ENCODE results near the gene GPT2.

GPT2 gene

DNA sequence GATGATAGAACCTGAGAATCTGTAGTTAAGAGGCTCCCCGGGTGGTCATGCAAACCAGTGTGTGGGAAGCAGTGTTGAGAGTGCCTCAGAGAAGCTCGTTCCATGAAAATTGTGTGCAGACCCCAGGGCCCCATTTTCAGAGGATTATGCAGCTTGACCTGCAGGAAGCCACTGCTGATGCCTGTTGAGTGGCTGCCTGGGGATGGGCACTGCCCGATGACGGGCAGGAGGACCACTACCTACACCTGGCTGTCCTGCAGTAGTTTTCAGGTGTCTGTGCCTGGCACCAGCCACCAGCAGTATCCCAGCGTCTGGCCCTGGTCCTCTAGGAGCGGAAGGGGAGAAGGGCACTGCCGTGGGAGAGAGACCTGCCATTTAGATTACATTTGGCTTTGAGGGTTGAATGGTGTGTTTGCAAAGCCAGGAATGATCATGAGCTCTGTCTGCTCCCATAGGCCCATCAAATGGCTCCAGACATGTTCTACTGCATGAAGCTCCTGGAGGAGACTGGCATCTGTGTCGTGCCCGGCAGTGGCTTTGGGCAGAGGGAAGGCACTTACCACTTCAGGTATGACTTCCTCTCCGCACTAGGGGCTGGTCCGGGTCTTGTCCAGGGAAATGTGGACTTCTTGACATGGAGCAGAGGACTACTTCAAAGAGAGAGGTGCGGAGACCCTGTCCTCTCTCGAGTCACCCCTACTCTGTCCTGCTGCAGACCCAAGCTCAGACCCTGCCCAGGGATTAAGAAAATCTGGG, 42.5 kb downstream of the GPT2 start:
- no peak overlapping the region for H3K27ac ChIP-seq
- peaks cover 54% of the 10 kb centered on the region for H3K36me3 ChIP-seq
- no peaks in the 10 kb centered on the region for H3K9me3 ChIP-seq (ENCODE audit: severe bottlenecking)
- H3K27me3 ChIP-seq (ENCODE audit: insufficient read depth, low read depth, severe bottlenecking) = no peaks in the 10 kb centered on the region
- TF ChIP-seq CTCF (IDR thresholded peaks at IDR 0.05; ENCODE audit: low read depth, low read length) = no peak
- H3K4me3 ChIP-seq (ENCODE audit: low read depth, low read length) = no peak overlapping the region
- DNase-seq = no peak

- H3K9me3 ChIP-seq (ENCODE audit: severe bottlenecking) = no peaks in the 10 kb centered on the region
- H3K4me3 ChIP-seq (ENCODE audit: low read depth, low read length) = no peak overlapping the region
- H3K27me3 ChIP-seq (ENCODE audit: insufficient read depth, low read depth, severe bottlenecking) = no peaks in the 10 kb centered on the region
- H3K36me3 ChIP-seq = peaks cover 50% of the 10 kb centered on the region
- TF ChIP-seq CTCF (IDR thresholded peaks at IDR 0.05; ENCODE audit: low read depth, low read length) = no peak
- no peak for DNase-seq
- no peak overlapping the region for H3K27ac ChIP-seq
Measured at GRCh38 chr16:46927273-46927672, 43.1 kb downstream of the GPT2 start.

DNA sequence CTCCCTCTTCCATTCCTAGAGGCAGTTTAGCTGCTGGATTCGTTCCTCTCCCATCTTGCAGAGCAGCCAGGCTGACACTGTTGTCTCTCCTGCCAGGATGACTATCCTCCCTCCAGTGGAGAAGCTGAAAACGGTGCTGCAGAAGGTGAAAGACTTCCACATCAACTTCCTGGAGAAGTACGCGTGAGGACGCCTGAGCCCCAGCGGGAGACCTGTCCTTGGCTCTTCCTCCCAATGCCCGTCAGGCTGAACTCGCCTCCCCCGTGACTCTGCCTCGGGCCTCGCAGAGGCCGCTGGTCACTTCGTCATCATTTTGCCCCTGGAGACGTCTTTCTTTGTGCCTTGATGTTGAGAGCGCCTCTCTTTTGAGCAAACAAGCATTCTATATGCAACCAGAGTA, 44.6 kb downstream of the GPT2 start:
- no peak for DNase-seq
- H3K4me3 ChIP-seq (ENCODE audit: low read depth, low read length) = no peak overlapping the region
- H3K36me3 ChIP-seq = peaks cover 36% of the 10 kb centered on the region
- TF ChIP-seq CTCF (IDR thresholded peaks at IDR 0.05; ENCODE audit: low read depth, low read length) = no peak
- H3K27ac ChIP-seq = no peak overlapping the region
- no peaks in the 10 kb centered on the region for H3K27me3 ChIP-seq (ENCODE audit: insufficient read depth, low read depth, severe bottlenecking)
- no peaks in the 10 kb centered on the region for H3K9me3 ChIP-seq (ENCODE audit: severe bottlenecking)

GRCh38 chr16:46929378-46930332, 45.5 kb downstream of the GPT2 start:
- Histone ChIP-seq H3K4me3 (ENCODE audit: low read depth, low read length) (no peak overlapping the region), H3K27me3 (ENCODE audit: insufficient read depth, low read depth, severe bottlenecking) (no peaks in the 10 kb centered on the region), H3K36me3 (peaks cover 29% of the 10 kb centered on the region), H3K27ac (no peak overlapping the region), H3K9me3 (ENCODE audit: severe bottlenecking) (no peaks in the 10 kb centered on the region)
- DNase-seq = peak; percentile 69
- TF ChIP-seq CTCF (IDR thresholded peaks at IDR 0.05; ENCODE audit: low read depth, low read length) = peak; percentile 94

DNA sequence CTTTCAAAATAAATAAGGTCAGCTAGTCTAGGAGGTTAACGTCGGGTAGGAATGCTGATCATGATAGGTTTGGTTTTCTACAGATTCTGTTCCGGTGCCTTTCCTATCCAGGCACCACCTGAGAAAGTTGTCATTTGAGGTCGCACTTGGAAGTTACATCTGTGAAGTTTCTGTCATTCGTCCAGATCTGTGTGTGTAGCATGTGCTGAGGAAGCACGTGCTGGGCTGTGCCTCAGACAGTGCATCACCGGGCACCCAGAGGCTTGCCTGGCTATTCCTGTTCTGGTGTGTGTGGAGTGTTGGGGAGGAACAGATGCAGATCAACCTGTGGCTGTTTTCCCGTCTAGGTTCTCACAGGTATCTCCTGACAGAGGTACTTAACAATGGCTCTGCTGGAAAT, 46.7 kb downstream of the GPT2 start:
- Histone ChIP-seq H3K27me3 (ENCODE audit: insufficient read depth, low read depth, severe bottlenecking) (no peaks in the 10 kb centered on the region), H3K36me3 (peaks cover 23% of the 10 kb centered on the region), H3K4me3 (ENCODE audit: low read depth, low read length) (no peak overlapping the region), H3K9me3 (ENCODE audit: severe bottlenecking) (no peaks in the 10 kb centered on the region), H3K27ac (no peak overlapping the region)
- TF ChIP-seq CTCF (IDR thresholded peaks at IDR 0.05; ENCODE audit: low read depth, low read length) = no peak
- DNase-seq = no peak
